ENCODE measurements around the gene DDX1. TPM values are rescaled to one million over a fixed set of nuclear protein-coding genes. Genes with fewer than 3 reads are reported as not detected.

DDX1 gene
- total RNA-seq, 1 donor from 2014 or later: 60.4 TPM

- H3K4me3 ChIP-seq: no peak overlapping the region
- no peak overlapping the region for H3K27ac ChIP-seq
- intact Hi-C loops (cut with DNase I): no loop called here
- H3K27me3 ChIP-seq (ENCODE audit: low read depth): no peaks in the 10 kb centered on the region
- H3K36me3 ChIP-seq: no peaks in the 10 kb centered on the region
- H3K9me3 ChIP-seq: no peaks in the 10 kb centered on the region
- ATAC-seq (no peak), DNase-seq (no peak)
- no peaks in the 10 kb centered on the region for H3K4me1 ChIP-seq
- no peak for TF ChIP-seq CTCF (IDR thresholded peaks at IDR 0.05)
These were observed 76.3 kb downstream of the DDX1 start for GRCh38 chr2:15667809-15668556.

GRCh38 chr2:15668611-15669305 lies 77.1 kb downstream of the DDX1 start:
- no peak for DNase-seq
- Histone ChIP-seq H3K4me1 (peaks cover 2% of the 10 kb centered on the region), H3K4me3 (no peak overlapping the region), H3K27me3 (ENCODE audit: low read depth) (no peaks in the 10 kb centered on the region), H3K9me3 (no peaks in the 10 kb centered on the region), H3K36me3 (no peaks in the 10 kb centered on the region), H3K27ac (no peak overlapping the region)
- TF ChIP-seq CTCF (IDR thresholded peaks at IDR 0.05): no peak
- ATAC-seq: no peak
- intact Hi-C loops (cut with DNase I): no loop called here

- H3K27ac ChIP-seq: no peak overlapping the region
- no peak for DNase-seq
These were observed 77.8 kb downstream of the DDX1 start for GRCh38 chr2:15669375-15669910.

GRCh38 chr2:15670469-15670868 lies 78.8 kb downstream of the DDX1 start:
- Histone ChIP-seq H3K27me3 (ENCODE audit: low read depth) (no peaks in the 10 kb centered on the region), H3K4me3 (no peak overlapping the region), H3K36me3 (no peaks in the 10 kb centered on the region), H3K9me3 (no peaks in the 10 kb centered on the region), H3K4me1 (peaks cover 5% of the 10 kb centered on the region), H3K27ac (no peak overlapping the region)
- intact Hi-C loops (cut with DNase I): no loop called here
- no peak for DNase-seq
- no peak for TF ChIP-seq CTCF (IDR thresholded peaks at IDR 0.05)
- ATAC-seq: no peak

More at GRCh38 chr2:15669375-15669910, 77.8 kb downstream of the DDX1 start:
- ATAC-seq: no peak
- H3K27me3 ChIP-seq (ENCODE audit: low read depth): no peaks in the 10 kb centered on the region
- H3K4me3 ChIP-seq: no peak overlapping the region
- no peaks in the 10 kb centered on the region for H3K9me3 ChIP-seq
- intact Hi-C loops (cut with DNase I): no loop called here
- H3K4me1 ChIP-seq: peaks cover 5% of the 10 kb centered on the region
- no peaks in the 10 kb centered on the region for H3K36me3 ChIP-seq
- no peak for TF ChIP-seq CTCF (IDR thresholded peaks at IDR 0.05)

- H3K4me1 ChIP-seq: peaks cover 5% of the 10 kb centered on the region
- H3K27ac ChIP-seq: no peak overlapping the region
- intact Hi-C loops (cut with DNase I): no loop called here
- no peak for ATAC-seq
- no peak for TF ChIP-seq CTCF (IDR thresholded peaks at IDR 0.05)
- H3K36me3 ChIP-seq: no peaks in the 10 kb centered on the region
- H3K27me3 ChIP-seq (ENCODE audit: low read depth): no peaks in the 10 kb centered on the region
- H3K4me3 ChIP-seq: no peak overlapping the region
- no peaks in the 10 kb centered on the region for H3K9me3 ChIP-seq
- no peak for DNase-seq
These were observed 79.3 kb downstream of the DDX1 start for GRCh38 chr2:15670981-15671380.
